Body of pancreas (tissue), 4 donors: ENCODE measurements around the gene SPACA6. TPM values are rescaled to one million over a fixed set of nuclear protein-coding genes. Genes with fewer than 3 reads are reported as not detected.

Experiments used
- ATAC-seq: fragments of 150-250 bp; one replicate; pipeline ENCODE4 v1.9.1; 2016
- DNase-seq, 4 donors: peaks; one replicate each; pipeline ENCODE4 v3.0.0-alpha.2; 2019
- H3K27ac ChIP-seq, 4 donors: fragments of 200-600 bp; sonication (generic); 1 replicate in 3 of 4; 2 replicates in 1 of 4; pipeline versions ENCODE4 v1.5.1 to v1.6.1; 2016 to 2019; ENCODE audit warnings: mild to moderate bottlenecking in 1 of 4, mixed read lengths in 1 of 4, moderate library complexity in 1 of 4
- H3K27me3 ChIP-seq, 2 donors: fragments of 200-600 bp; sonication (generic); one replicate each; pipeline ENCODE4 v1.6.0; 2016; ENCODE audit warnings: mild to moderate bottlenecking in 1 of 2
- H3K36me3 ChIP-seq, 2 donors: fragments of 200-600 bp; sonication (generic); replicated peaks in 1 of 2; 2 replicates each; pipeline ENCODE4 v1.5.1; 2016; ENCODE audit warnings: low read depth in 2 of 2; ENCODE audit not compliant: insufficient read depth in 1 of 2
- H3K4me1 ChIP-seq: fragments of 200-600 bp; sonication (generic); one replicate; pipeline ENCODE4 v1.6.0; 2016
- H3K4me3 ChIP-seq, 2 donors: fragments of 200-600 bp; sonication (generic); 1 replicate in 1 of 2; 2 replicates in 1 of 2; pipeline ENCODE4 v1.5.1; 2016 to 2019
- H3K9me3 ChIP-seq, 3 donors: fragments of 200-600 bp; sonication (generic); 1 replicate in 2 of 3; 2 replicates in 1 of 3; pipeline ENCODE4 v1.5.1; 2016
- CTCF ChIP-seq, 7 experiments: fragments of 450-650 bp in 4 of 7; fragments of 200-600 bp in 3 of 7; sonication (generic) in 3 of 7; IDR thresholded peaks; one replicate each; pipeline ENCODE4 v1.5.1; 2016 to 2019; ENCODE audit warnings: antibody characterized with exemption in 7 of 7
- POLR2A ChIP-seq, 3 donors: fragments of 450-650 bp; IDR thresholded peaks; one replicate each; pipeline ENCODE4 v1.6.1; 2016; ENCODE audit warnings: antibody characterized with exemption in 3 of 3, mild to moderate bottlenecking in 2 of 3
- WGBS, 2 donors: methylation state at CpG; one replicate each; pipeline ENCODE4 v1.1.5; 2017; 5-methylcytosine and 5-hydroxymethylcytosine counted together
- intact Hi-C: fragments of 100-400 bp; cut with DNase I; formaldehyde crosslinking; loops from one replicate; pipeline ENCODE4 v1.15.1; 2023
- total RNA-seq, 2 donors: library from RNA; depleted of rRNA; stranded (reverse); fragments of >200 nt; gene quantifications; one replicate each; pipeline ENCODE4 v1.1.0, GENCODE V29; 2016

The SPACA6 gene
- total RNA-seq, 2 donors from 2014 or later: 7.9 to 16.3 TPM

- H3K36me3 ChIP-seq: no peaks in the 10 kb centered on the region
- intact Hi-C loops: loop anchor here (10.0 kb wide), 1 partner anchor 101 kb away; no protein-coding TSS in a partner anchor
- no peaks in the 10 kb centered on the region for H3K9me3 ChIP-seq
- no peak overlapping the region for H3K4me3 ChIP-seq
- TF ChIP-seq CTCF (IDR thresholded peaks at IDR 0.05): no peak
- TF ChIP-seq POLR2A (IDR thresholded peaks at IDR 0.05): no peak
- H3K27ac ChIP-seq: no peak overlapping the region
- H3K4me1 ChIP-seq: peaks cover 9% of the 10 kb centered on the region
- ATAC-seq: no peak
- H3K27me3 ChIP-seq: no peaks in the 10 kb centered on the region
- WGBS, 2 donors: 82 to 86% methylated on average over 14 of the region's 14 CpGs
- no peak for DNase-seq
These were observed 2.7 kb downstream of the SPACA6 start for GRCh38 chr19:51695702-51696315.

- intact Hi-C loops: loop anchor here (10.0 kb wide), 1 partner anchor 102 kb away; no protein-coding TSS in a partner anchor
- no peaks in the 10 kb centered on the region for H3K9me3 ChIP-seq
- 88 to 94% methylated on average over 3 of the region's 3 CpGs for WGBS, 2 donors
- no peak overlapping the region for H3K27ac ChIP-seq
- DNase-seq: no peak
- no peak for ATAC-seq
- H3K27me3 ChIP-seq: no peaks in the 10 kb centered on the region
- H3K4me3 ChIP-seq: no peak overlapping the region
- TF ChIP-seq POLR2A (IDR thresholded peaks at IDR 0.05): no peak
- no peak for TF ChIP-seq CTCF (IDR thresholded peaks at IDR 0.05)
- peaks cover 15% of the 10 kb centered on the region for H3K4me1 ChIP-seq
- no peaks in the 10 kb centered on the region for H3K36me3 ChIP-seq
These were observed 3.5 kb downstream of the SPACA6 start for GRCh38 chr19:51696606-51697005.

GRCh38 chr19:51697169-51697776 is 4.1 kb downstream of the SPACA6 start:
- Histone ChIP-seq H3K4me3 (no peak overlapping the region), H3K27me3 (no peaks in the 10 kb centered on the region), H3K36me3 (no peaks in the 10 kb centered on the region), H3K9me3 (no peaks in the 10 kb centered on the region), H3K4me1 (peaks cover 16% of the 10 kb centered on the region), H3K27ac (no peak overlapping the region)
- DNase-seq (no peak), ATAC-seq (no peak)
- intact Hi-C loops: loop anchor here (10.0 kb wide), 1 partner anchor 102 kb away; no protein-coding TSS in a partner anchor
- 85 to 89% methylated on average over 9 of the region's 9 CpGs for WGBS, 2 donors
- no peak for TF ChIP-seq POLR2A (IDR thresholded peaks at IDR 0.05)
- no peak for TF ChIP-seq CTCF (IDR thresholded peaks at IDR 0.05)

GRCh38 chr19:51698296-51698695 is 5.2 kb downstream of the SPACA6 start:
- no peak overlapping the region for H3K4me3 ChIP-seq
- no peaks in the 10 kb centered on the region for H3K36me3 ChIP-seq
- TF ChIP-seq POLR2A (IDR thresholded peaks at IDR 0.05): no peak
- no peak for TF ChIP-seq CTCF (IDR thresholded peaks at IDR 0.05)
- intact Hi-C loops: loop anchor here (10.0 kb wide), 1 partner anchor 103 kb away; no protein-coding TSS in a partner anchor
- ATAC-seq (no peak), DNase-seq (no peak)
- 85 to 95% methylated on average over 5 of the region's 5 CpGs for WGBS, 2 donors
- H3K27ac ChIP-seq: no peak overlapping the region
- H3K4me1 ChIP-seq: peaks cover 22% of the 10 kb centered on the region
- no peaks in the 10 kb centered on the region for H3K9me3 ChIP-seq
- H3K27me3 ChIP-seq: no peaks in the 10 kb centered on the region
